GM12878 (cell line): ENCODE results near the gene BEST4. TPM values are rescaled to one million over a fixed set of nuclear protein-coding genes. Genes with fewer than 3 reads are reported as not detected.

ENCODE experiments used
- BCLAF1 ChIP-seq: fragments of 450-650 bp; IDR thresholded peaks from 2 replicates; pipeline ENCODE4 v1.6.1; 2017; ENCODE audit warnings: antibody characterized with exemption, mild to moderate bottlenecking, moderate library complexity
- BRCA1 ChIP-seq: IDR thresholded peaks from 2 replicates; pipeline ENCODE4 v1.6.1; 2011; ENCODE audit warnings: low read depth, low read length, improper control_type of control experiment
- CREM ChIP-seq: IDR thresholded peaks from 2 replicates; pipeline ENCODE4 v1.6.1; 2014; ENCODE audit warnings: antibody characterized with exemption, low read depth
- HSF1 ChIP-seq: fragments of 150-350 bp; IDR thresholded peaks from 2 replicates; pipeline ENCODE4 v1.6.1; 2014; ENCODE audit warnings: mild to moderate bottlenecking, low read depth, low read length
- SIN3A ChIP-seq: IDR thresholded peaks from 2 replicates; pipeline ENCODE4 v1.6.1; 2012; ENCODE audit warnings: low read depth, low read length, improper control_type of control experiment
- polyA plus RNA-seq, 11 experiments: library from polyadenylated mRNA; depleted of rRNA in 4 of 11; unstranded in 6 of 11; stranded (reverse) in 5 of 11; fragments of >200 nt; fragmentation: Nextera tagmentation in 4 of 11; fragmentation: Illumina TruSeq in 1 of 11; extraction: Ambion mirVana in 4 of 11; extraction: Trizol in 1 of 11; gene quantifications; 1 replicate in 1 of 11; 2 replicates in 10 of 11; pipeline versions ENCODE4 v1.2.1 to v1.2.3, GENCODE V29; 2011 to 2016; ENCODE audit warnings: inconsistent platforms in 2 of 11, missing spikeins in 2 of 11, low read depth in 1 of 11
- total RNA-seq, 4 experiments: library from RNA; depleted of rRNA in 3 of 4; stranded (reverse); fragments of >200 nt in 3 of 4; fragmentation: Illumina TruSeq in 1 of 4; extraction: Trizol in 1 of 4; gene quantifications; 2 replicates each; pipeline versions ENCODE4 v1.2.1 to v1.2.3, GENCODE V29; 2013 to 2021
- TF ChIP-seq, protein P1 (sequence below): fragments of 150-350 bp; IDR thresholded peaks from 2 replicates; pipeline ENCODE4 v1.6.1; 2016; ENCODE audit warnings: low read depth, low read length

The BEST4 gene
- total and polyA plus RNA-seq, 10 of the 15 experiments (the other 5 are each of a cell fraction or from before 2014, with no cell fraction given), result 0.06 to 1.3 (median 0.42) TPM

- TF ChIP-seq HSF1 (no peak), BRCA1 (no peak), CREM (0 out of 2 replicates have a peak, but pooled peaks have one; percentile 31), BCLAF1 (no peak), SIN3A (0 out of 2 replicates have a peak, but pooled peaks have one; percentile 42)
- TF ChIP-seq, protein P1, sequence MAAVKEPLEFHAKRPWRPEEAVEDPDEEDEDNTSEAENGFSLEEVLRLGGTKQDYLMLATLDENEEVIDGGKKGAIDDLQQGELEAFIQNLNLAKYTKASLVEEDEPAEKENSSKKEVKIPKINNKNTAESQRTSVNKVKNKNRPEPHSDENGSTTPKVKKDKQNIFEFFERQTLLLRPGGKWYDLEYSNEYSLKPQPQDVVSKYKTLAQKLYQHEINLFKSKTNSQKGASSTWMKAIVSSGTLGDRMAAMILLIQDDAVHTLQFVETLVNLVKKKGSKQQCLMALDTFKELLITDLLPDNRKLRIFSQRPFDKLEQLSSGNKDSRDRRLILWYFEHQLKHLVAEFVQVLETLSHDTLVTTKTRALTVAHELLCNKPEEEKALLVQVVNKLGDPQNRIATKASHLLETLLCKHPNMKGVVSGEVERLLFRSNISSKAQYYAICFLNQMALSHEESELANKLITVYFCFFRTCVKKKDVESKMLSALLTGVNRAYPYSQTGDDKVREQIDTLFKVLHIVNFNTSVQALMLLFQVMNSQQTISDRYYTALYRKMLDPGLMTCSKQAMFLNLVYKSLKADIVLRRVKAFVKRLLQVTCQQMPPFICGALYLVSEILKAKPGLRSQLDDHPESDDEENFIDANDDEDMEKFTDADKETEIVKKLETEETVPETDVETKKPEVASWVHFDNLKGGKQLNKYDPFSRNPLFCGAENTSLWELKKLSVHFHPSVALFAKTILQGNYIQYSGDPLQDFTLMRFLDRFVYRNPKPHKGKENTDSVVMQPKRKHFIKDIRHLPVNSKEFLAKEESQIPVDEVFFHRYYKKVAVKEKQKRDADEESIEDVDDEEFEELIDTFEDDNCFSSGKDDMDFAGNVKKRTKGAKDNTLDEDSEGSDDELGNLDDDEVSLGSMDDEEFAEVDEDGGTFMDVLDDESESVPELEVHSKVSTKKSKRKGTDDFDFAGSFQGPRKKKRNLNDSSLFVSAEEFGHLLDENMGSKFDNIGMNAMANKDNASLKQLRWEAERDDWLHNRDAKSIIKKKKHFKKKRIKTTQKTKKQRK, result no peak
Observed at GRCh38 chr1:44786138-44786840, 1.7 kb downstream of the BEST4 start (continued).
